NCI-H2107 (cell line): ENCODE results near the gene SIGLEC10.
"Not testable (repeated sequence)": the region's sequence is repeated elsewhere in the genome, so short reads cannot be mapped to it uniquely, and the experiment has no call there.

ENCODE experiments used
- DNase-seq: peaks from one replicate; lab custom pipeline; 2025; lab: John Stamatoyannopoulos, UW

Gene SIGLEC10

DNA sequence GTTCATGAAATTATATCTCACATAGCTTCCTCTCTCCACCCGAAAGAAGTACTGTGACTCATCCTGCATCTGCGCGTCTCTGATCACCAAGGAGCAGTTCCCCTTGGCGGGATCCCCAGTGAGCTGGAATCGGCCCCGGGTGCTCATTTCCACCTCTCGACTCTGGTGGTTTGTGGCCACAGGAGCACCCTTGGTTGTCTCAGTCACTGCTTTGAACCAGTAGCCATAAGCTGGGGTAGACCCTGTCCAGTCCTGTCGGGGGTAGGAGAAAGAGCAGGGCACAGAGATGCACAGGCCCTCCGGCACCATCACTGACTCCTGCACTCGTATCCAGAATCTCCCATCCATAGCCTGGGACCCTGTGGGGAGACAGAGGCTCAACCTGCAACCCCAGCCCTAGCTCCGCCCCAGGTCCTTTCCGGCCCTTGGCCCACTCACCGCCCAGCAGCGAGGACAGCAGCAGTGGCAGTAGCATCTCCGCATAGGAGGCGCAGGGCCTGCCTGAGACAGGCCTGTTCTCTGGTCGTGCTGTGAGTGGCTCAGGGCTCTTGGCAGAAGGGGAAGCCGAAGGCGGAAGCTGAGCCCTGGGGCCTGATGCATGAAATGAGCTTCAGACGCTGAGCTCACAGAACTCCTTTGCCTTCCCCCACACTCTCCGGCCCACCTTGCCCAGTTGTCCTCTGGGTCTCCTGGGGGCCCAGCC is at the start of gene SIGLEC10:
Gene SIGLEC10, minus strand, starts transcription at position 536 of the 703 bp plus-strand sequence. Its CDS starts 61 bp downstream, at position 475.
- no peak for DNase-seq

GRCh38 chr19:51466723-51467122 is 49.3 kb upstream of the SIGLEC10 start:
- no peak for DNase-seq

DNA sequence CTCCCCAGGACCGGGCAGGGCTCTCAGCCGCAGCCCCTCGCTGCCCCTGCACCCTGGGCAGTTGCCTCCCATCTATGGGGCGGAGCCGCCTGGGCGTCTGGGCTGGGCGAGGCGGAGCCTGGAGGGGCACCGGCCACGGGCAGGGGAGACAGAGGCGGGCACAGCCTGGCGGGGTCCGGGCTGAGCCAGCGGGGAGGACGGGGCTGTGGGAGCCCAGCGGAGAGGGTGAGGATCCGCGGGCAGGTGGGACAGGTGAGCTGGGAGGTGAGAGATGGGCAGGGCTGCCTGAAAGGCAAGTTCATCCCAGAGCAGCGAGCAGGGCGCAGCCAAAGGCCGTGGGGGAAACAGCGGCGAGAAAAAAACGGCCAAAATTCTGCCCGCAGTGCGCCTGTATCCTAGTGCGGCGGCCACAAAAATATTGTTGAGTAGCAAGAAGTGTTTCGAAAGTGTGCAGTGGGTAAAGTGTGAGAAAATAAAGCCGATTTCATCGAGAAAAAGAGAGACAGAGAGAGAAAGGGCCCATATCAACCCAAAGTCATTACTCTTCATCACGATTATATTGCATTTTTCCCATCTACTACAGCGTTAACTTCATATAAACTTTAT is 46.6 kb upstream of the SIGLEC10 start:
- DNase-seq, result not testable (repeated sequence)

GRCh38 chr19:51462681-51463080 is 45.2 kb upstream of the SIGLEC10 start:
- DNase-seq, result no peak

DNA sequence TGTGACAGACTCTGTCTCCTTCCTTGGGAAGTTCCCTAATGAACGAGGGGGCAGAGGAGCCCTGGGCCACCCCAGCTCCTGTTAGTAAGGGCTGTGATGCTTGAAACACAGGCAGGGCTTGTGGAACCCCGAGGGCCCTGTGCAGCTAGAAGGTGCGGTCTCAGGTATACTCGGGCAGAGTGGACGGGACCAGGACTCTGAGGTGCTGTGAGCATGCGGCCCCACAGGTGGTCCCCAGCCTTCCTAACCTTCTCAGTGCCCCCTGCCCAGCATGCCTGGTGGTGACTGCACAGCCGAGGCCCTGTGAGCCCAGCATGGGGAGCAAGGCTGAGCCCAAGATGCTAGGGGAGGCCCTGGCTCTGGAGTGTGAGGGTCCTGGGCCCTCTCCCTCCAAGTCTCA is 44.8 kb upstream of the SIGLEC10 start:
- no peak for DNase-seq

DNA sequence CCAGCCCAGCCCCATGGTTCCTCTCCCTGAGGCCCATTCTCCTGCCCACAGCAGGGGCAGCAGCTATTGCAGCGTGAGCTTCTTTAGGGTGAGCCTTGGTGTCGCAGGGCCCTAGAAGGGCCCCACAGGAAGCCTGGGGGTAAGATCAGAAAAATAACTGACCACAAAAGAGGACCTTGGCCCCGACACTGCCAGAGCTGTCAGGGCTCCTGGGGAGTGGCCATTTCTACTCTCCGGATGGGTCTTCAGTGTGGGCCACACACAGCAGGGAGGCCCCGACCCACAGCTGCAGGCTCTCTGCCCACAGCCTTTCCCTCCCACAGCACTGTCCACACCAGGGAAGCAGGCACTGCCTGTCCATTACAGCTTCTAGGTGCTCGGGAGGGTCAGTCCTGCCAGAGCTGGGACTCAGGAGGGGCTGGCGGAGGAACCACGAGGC is 44.3 kb upstream of the SIGLEC10 start:
- no peak for DNase-seq

- DNase-seq, result no peak
Measured at GRCh38 chr19:51460164-51460992, 42.9 kb upstream of the SIGLEC10 start.

DNA sequence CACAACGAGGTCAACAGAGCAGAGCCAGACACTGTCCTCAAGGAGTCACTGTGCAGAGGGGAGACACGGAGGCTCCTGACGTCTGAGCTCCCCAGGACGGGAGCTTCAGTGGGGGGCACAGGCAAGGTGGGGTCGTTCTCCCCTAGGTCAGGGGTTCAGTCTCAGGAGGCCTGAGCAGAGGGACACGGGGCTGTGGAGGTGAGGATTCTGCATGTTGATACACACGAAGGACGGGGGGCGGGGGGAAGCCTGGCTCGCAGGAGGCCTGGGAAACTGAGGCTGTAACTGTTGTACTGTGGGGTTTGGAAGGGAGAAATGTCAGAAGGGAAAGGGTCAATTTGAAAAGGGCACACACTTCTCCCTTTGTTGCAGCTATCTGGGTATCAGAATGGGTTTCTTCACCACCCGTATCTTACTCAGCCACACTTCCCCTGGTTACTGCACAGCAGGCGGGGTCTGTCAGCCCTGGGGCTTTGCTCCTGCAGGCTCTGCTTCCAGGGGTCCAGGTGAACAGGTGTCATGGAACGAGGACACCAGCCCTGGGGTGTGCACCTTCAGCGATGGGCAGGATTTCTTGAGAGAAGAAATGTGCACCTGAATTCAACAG is 41.6 kb upstream of the SIGLEC10 start:
- no peak for DNase-seq

GRCh38 chr19:51458051-51458645 is 40.7 kb upstream of the SIGLEC10 start, which contains the start of gene SIGLEC8:
TSS of gene SIGLEC8 (minus strand) at chr19:51458454. CDS start at chr19:51458387, 67 bp downstream.
- DNase-seq, result no peak

DNA sequence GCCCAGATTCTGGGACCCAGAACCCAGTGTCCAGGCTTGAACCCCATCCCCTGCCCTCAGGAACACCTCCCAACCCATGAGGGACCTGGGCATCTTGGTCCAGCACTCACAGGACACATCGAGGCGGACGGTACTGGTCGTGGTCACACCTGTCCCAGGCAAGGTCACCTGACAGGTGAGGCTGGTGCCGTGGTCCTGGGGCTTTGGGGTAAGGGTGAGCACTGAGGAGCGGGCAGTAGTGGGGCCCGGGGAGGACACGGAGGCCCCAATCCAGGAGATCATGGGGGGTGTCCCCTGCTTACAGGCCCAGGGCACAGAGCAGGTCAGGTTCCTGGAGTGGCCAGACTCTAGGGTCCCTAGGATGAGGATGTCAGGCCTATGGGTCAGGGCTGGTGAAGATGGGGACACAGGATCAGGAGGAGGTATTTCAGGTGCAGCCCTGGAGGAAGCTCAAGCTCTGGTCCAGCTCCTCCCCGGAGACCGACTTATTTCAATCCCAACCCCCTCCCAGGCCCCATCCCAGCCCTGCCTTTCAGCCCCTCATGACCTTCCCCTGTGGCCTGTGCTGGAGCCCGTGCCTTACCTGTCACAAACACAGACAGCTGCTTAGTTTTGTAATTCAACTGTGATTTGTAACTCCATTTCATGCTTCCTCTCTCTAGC is 40.0 kb upstream of the SIGLEC10 start:
- no peak for DNase-seq

DNA sequence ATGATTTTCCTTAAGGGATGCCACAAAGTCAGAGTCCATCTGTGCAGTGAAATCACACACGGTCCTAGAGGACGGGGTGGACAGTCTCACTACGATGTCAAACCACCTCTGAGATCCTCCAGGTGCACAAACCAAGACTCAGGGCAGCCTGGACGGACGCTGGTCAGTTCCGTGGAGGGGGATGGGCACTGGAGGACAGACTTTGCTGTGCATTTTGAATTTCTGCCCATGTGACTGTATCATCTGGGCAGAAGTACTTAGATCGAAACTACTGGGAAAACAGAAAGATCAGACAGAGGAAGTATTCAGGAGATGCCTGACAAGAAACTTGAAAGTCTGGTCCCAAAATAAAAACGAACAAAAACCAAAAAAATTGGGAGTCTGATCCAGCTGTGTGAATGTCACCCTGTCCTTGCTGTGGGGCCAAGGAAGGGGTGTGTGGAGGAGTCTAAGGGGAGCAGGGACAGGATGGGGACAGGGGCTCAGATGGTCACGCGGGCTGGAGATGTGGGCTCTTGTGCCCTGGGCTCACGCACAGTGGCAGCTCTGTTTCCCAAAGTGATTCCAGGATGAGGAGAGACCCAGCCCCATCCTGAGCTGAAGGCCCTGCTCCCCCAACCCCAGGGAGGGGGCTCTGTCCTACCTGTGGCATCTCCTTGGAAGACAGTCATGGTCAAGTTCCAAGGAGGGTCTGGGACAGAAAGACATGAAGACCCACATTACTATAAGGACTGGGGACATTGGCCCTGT is 39.3 kb upstream of the SIGLEC10 start:
- no peak for DNase-seq

- no peak for DNase-seq
Measured at GRCh38 chr19:51450730-51451307, 33.4 kb upstream of the SIGLEC10 start.

GRCh38 chr19:51448411-51449016 is 31.1 kb upstream of the SIGLEC10 start:
- DNase-seq, result no peak

DNA sequence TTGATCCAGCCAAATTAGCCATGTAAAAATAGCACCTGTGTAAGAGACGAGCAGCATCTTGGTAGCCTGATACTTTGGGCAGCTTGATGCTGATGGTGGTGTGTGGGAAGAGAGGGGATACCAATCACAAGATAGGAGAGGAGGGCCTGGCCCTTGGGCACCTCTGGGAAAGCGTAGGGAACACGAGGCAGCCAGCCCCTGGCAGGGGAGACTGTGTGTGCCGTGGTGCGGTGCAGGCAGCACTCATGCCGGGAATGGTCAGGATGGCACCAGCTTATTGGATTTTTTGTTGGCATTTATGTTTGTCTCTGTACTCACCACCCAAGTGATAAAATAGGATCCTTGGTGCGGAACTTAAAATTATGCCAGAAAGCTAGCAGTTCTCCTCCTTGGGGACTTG is 30.6 kb upstream of the SIGLEC10 start:
- DNase-seq, result no peak

GRCh38 chr19:51447510-51447909 is 30.1 kb upstream of the SIGLEC10 start:
- DNase-seq, result not testable (repeated sequence)

GRCh38 chr19:51441410-51442390 is 24.3 kb upstream of the SIGLEC10 start:
- no peak for DNase-seq

- no peak for DNase-seq
Measured at GRCh38 chr19:51440846-51441409, 23.5 kb upstream of the SIGLEC10 start.

GRCh38 chr19:51440052-51440451 is 22.6 kb upstream of the SIGLEC10 start:
- DNase-seq, result no peak
